GM13976 (cell line): ENCODE measurements around the gene GGPS1.
"Not testable (repeated sequence)": the region's sequence is repeated elsewhere in the genome, so short reads cannot be mapped to it uniquely, and the experiment has no call there.

Experiments used
- DNase-seq: peaks from one replicate; pipeline ENCODE4 v3.0.0; 2012; ENCODE audit warnings: low spot score
- in situ Hi-C: fragments of 300-500 bp; cut with MboI; formaldehyde crosslinking; loops from one replicate; pipeline ENCODE4 v1.12.0; 2022; ENCODE audit warnings: low sequenced_read_pairs, mixed read lengths, inconsistent platforms; ENCODE audit not compliant: unreplicated experiment
- TF ChIP-seq, protein P1 (sequence below): IDR thresholded peaks from 2 replicates; pipeline ENCODE4 v1.5.1; 2012; ENCODE audit warnings: borderline replicate concordance, mild to moderate bottlenecking; ENCODE audit not compliant: insufficient read depth; ENCODE audit errors: extremely low read depth, missing control alignments, control extremely low read depth

GGPS1 gene

DNA sequence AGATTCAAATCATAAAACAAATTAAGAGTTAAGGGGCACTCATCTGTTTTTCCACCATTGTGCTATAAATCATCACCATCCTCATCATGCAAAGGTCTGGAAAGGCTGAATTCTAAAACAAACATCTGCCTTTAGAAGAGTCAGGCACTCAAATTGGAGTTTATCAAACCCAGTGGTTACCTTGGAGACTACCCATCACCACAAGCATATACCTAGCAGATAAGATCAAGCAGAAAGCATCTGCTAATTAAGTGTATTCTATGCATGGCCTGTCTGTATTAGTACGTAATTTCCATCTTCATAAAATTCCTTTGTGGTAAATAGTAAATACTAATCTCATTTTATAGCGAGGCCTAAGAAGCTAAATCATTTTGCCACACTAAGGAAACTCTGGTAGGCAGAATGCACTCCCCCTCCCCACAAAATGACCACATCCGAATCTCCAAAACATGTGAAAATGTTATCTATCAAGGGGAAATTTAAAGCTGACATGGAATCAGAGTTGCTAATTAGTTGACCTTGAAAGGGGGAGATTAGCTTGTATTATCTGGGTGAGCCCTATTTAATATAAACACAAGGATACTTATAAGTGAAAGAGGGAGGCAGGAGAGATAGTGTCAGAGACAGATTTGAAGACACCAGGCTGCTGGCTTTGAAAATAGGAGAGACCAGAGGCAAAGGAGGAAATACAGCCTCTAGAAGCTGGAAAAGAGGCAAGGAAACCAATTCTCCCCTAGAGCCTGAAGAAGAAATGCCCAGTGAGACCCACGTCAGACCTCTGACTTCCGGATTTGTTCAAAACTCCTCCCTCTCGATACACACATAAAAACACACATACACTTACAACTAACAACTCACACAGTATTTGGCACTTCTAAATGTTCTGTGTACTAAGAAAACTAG is 23.6 kb upstream of the GGPS1 start:
- DNase-seq, result no peak
- in situ Hi-C loops, result no loop called here

DNA sequence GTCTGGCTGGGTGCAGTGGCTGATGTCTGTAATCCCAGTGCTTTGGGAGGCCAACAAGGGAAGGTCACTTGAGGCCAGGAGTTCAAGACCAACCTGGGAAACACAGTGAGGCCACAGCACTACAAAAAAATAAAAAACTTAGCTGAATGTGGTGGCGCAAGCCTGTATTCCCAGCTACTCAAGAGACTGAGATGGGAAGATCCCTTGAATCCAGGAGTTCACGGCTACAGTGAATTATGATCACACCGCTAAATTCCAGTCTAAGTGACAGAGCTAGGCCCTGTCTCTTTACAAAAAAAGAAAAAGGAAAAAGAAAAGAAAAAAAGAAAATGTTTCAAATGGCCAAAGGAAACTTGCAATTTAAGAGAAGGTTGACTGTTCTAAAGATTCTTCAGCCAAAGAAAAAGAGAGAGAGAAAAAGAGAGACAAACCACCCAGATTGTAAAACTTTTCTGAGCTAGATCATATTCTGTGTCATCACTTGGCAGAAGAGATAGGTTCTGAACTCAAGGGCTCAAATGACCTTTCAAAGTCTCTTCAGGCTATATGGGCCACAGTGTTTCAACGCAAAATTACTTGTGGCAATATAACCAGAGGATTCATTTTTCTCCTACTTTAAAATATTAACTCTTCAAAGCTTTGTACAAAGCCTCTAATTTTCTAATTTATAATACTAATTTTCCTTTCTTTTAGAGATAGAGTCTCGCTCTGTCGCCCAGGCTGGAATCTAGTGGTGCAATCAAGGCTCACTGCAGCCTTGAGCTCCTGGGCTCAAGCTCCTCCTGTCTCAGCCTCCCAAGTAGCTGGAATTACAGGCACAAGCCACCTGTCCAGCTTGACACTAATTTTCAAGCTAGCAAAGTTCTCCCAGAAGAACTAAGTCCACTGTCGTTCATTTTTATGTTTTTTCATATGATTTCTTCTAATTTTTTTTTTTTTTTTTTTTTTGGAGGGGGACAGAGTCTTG is 20.9 kb upstream of the GGPS1 start:
- no peak for DNase-seq
- in situ Hi-C loops, result no loop called here
- TF ChIP-seq, protein P1, sequence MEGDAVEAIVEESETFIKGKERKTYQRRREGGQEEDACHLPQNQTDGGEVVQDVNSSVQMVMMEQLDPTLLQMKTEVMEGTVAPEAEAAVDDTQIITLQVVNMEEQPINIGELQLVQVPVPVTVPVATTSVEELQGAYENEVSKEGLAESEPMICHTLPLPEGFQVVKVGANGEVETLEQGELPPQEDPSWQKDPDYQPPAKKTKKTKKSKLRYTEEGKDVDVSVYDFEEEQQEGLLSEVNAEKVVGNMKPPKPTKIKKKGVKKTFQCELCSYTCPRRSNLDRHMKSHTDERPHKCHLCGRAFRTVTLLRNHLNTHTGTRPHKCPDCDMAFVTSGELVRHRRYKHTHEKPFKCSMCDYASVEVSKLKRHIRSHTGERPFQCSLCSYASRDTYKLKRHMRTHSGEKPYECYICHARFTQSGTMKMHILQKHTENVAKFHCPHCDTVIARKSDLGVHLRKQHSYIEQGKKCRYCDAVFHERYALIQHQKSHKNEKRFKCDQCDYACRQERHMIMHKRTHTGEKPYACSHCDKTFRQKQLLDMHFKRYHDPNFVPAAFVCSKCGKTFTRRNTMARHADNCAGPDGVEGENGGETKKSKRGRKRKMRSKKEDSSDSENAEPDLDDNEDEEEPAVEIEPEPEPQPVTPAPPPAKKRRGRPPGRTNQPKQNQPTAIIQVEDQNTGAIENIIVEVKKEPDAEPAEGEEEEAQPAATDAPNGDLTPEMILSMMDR, result no peak

More for the DNA sequence above, 23.6 kb upstream of the GGPS1 start:
- TF ChIP-seq, protein P1, result no peak

DNA sequence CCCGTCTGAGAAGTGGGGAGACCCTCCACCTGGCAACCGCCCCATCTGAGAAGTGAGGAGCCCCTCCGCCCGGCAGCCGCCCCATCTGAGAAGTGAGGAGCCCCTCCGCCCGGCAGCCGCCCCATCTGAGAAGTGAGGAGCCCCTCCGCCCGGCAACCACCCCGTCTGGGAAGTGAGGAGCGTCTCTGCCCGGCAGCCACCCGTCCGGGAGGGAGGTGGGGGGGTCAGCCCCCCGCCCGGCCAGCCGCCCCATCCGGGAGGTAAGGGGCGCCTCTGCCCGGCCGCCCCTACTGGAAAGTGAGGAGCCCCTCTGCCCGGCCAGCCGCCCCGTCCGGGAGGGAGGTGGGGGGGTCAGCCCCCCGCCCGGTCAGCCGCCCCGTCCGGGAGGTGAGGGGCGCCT is 19.2 kb upstream of the GGPS1 start:
- in situ Hi-C loops, DNase-seq: not testable (repeated sequence)

DNA sequence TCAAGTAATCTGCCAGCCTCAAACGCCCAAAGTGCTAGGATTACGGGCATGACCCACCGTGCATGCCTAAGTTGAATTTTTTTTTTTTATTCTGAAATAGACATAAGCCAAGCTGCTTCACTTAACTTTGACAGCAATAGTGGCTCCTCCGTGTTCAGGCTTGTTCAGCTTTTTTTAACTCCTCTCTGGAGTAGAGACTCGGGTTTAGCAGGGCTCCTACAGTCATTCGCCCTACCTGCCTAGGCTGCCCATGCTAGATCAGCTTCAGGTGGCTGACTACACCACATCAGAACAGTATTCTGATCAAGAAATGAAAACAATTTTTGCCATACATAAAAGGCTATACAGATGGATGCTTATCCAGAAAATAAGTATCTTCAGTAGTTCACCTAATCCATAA is 15.1 kb upstream of the GGPS1 start:
- in situ Hi-C loops, result no loop called here
- TF ChIP-seq, protein P1, result no peak

DNA sequence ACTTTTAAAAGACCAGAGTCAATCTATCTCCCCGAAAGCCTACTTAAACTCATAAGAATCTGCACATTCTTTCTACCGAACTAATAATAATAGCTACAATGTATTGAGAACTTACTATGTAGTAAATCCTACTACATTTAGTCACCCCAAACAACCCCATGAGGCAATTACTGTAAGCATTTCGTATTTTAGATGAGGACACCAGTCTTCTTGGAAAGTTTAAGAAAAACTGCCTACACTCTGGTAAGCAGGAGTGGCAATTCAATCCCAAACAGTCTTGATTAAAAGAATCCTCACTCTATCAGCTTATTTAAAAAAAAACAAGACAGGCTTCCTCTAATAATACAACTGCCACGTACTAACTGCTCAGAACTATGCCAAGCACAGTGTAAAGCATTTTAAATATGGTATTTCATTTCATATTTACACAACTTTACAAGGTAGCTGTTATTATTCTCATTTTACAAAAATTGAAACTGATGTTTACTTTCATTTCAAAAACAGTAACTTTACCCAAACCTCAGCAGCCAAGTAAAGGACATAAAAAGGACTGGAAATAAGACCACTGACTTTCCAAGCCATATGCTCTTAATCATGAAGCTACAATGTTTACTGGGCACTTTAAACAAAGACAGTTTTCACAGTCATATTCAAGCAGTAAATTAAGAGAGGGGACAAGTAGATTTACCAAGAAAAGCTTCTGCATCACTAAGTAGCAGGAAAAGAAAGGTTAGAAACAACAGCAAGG is 14.3 kb upstream of the GGPS1 start:
- no peak for DNase-seq
- TF ChIP-seq, protein P1, result no peak
- in situ Hi-C loops, result no loop called here

More for the DNA sequence above, 15.1 kb upstream of the GGPS1 start:
- DNase-seq, result no peak

DNA sequence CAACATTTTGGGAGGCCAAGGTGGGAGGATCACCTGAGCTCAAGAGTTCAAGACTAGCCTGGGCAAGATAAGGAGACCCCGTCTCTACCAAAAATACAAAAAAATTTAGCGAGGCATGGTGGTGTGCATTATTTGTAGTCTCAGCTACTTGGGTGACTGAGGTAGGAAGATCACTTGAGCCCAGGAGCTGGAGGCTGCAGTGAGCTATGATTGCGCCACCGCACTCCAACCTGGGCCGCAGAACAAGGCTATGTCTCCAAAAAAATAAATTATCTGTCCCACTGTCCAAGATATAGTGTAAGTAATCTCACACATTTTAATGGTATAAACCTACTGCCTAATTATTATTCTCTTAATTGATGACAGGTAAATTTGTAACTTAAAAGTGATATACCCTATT is 13.2 kb upstream of the GGPS1 start:
- no peak for DNase-seq
- in situ Hi-C loops, result no loop called here
- TF ChIP-seq, protein P1, result no peak
